K562 (cell line): ENCODE results near the gene SCFD2. TPM values are rescaled to one million over a fixed set of nuclear protein-coding genes. Genes with fewer than 3 reads are reported as not detected.

ENCODE experiments used
- ATAC-seq: fragments of 200-7000 bp; cut with Tn5 transposase; 3 replicates; pipeline ENCODE4 v1.9.1; 2020; ENCODE audit warnings: moderate library complexity
- BruUV-seq: library from RNA; stranded (reverse); fragments of 400-500 nt; replicated peaks from 2 replicates; lab custom pipeline; 2021; lab: Mats Ljungman, UMichigan
- CTCF ChIA-PET: fragments of 300-600 bp; formaldehyde crosslinking; extraction: SDS; loops from one replicate; lab custom pipeline; 2021; ENCODE audit warnings: low intra/inter-chr PET ratio; lab: Yijun Ruan, JAX
- POLR2A ChIA-PET: fragments of 300-600, 350-650 bp; sonication (Branson Sonifier 250); formaldehyde crosslinking; extraction: SDS; loops from one replicate; lab custom pipeline; 2021; ENCODE audit warnings: antibody characterized with exemption, inconsistent platforms; lab: Yijun Ruan, JAX
- DNase-seq, 4 experiments: peaks; one replicate each; pipeline versions ENCODE4 v3.0.0 to v3.0.0-alpha.2; 2011 to 2018; ENCODE audit warnings: low spot score in 3 of 4, mixed read lengths in 3 of 4; ENCODE audit errors: extremely low read depth in 1 of 4
- FAIRE-seq: peaks from 2 replicates; lab custom pipeline; 2011; peaks lifted over from hg19 to GRCh38; lab: Jason Lieb, UNC
- H2AFZ ChIP-seq: 2 replicates; pipeline ENCODE4 v1.6.0; 2011; ENCODE audit warnings: low read depth, low read length, control low read depth, inconsistent platforms
- H3K27ac ChIP-seq: fragments of 200-600 bp; 3 replicates; pipeline ENCODE4 v1.8.0; 2011; ENCODE audit warnings: low read depth, mild to moderate bottlenecking, control low read depth, inconsistent platforms, low read length, moderate library complexity, mixed read lengths; ENCODE audit errors: extremely low read depth
- H3K27me3 ChIP-seq, 2 experiments: fragments of 300-600 bp in 1 of 2; 2 replicates in 1 of 2; 3 replicates in 1 of 2; pipeline versions ENCODE4 v1.6.0 to v1.8.0; 2011; ENCODE audit warnings: inconsistent platforms in 2 of 2, low read length in 2 of 2, mild to moderate bottlenecking in 1 of 2, mixed read lengths in 1 of 2, moderate library complexity in 1 of 2; ENCODE audit not compliant: control insufficient read depth in 2 of 2, insufficient read depth in 2 of 2
- H3K36me3 ChIP-seq: fragments of 300-600 bp; 3 replicates; pipeline ENCODE4 v1.8.0; 2011; ENCODE audit warnings: mild to moderate bottlenecking, low read length, inconsistent platforms; ENCODE audit not compliant: control insufficient read depth, insufficient read depth
- H3K4me1 ChIP-seq, 2 experiments: fragments of 200-600 bp in 1 of 2; replicated peaks in 1 of 2; 2 replicates in 1 of 2; 3 replicates in 1 of 2; pipeline versions ENCODE4 v1.5.1 to v1.8.0; 2011; ENCODE audit warnings: inconsistent platforms in 2 of 2, low read length in 2 of 2, mild to moderate bottlenecking in 1 of 2, mixed read lengths in 1 of 2, moderate library complexity in 1 of 2; ENCODE audit not compliant: control insufficient read depth in 2 of 2, insufficient read depth in 2 of 2
- H3K4me2 ChIP-seq: 2 replicates; pipeline ENCODE4 v1.6.1; 2011; ENCODE audit warnings: low read length, control low read depth, inconsistent platforms, mixed read lengths; ENCODE audit not compliant: insufficient read depth
- H3K4me3 ChIP-seq: fragments of 200-600 bp; sonication (generic), shearing (Covaris generic); 2 replicates; pipeline ENCODE4 v1.5.1; 2016; ENCODE audit warnings: control low read depth, inconsistent platforms
- H3K79me2 ChIP-seq: fragments of 200-600 bp; 3 replicates; pipeline ENCODE4 v1.8.0; 2011; ENCODE audit warnings: low read length, inconsistent platforms; ENCODE audit not compliant: control insufficient read depth, insufficient read depth
- H3K9ac ChIP-seq, 2 experiments: 2 replicates each; pipeline versions ENCODE4 v1.6.0 to v1.6.1; 2011; ENCODE audit warnings: low read depth in 2 of 2, low read length in 2 of 2, control low read depth in 1 of 2, inconsistent platforms in 1 of 2, mild to moderate bottlenecking in 1 of 2, mixed read lengths in 1 of 2; ENCODE audit not compliant: insufficient read depth in 1 of 2
- H3K9me1 ChIP-seq: one replicate; pipeline ENCODE4 v1.6.0; 2011; ENCODE audit warnings: inconsistent platforms, mild to moderate bottlenecking, low read length, moderate library complexity; ENCODE audit not compliant: control insufficient read depth, insufficient read depth
- H3K9me3 ChIP-seq: replicated peaks from 2 replicates; pipeline ENCODE4 v1.5.1; 2011; ENCODE audit warnings: low read depth, low read length, inconsistent platforms; ENCODE audit not compliant: control insufficient read depth, insufficient read depth
- H4K20me1 ChIP-seq: replicated peaks from 2 replicates; pipeline ENCODE4 v1.6.1; 2011; ENCODE audit warnings: low read length, inconsistent platforms, mixed read lengths; ENCODE audit not compliant: control insufficient read depth, insufficient read depth
- CCNT2 ChIP-seq: IDR thresholded peaks from 2 replicates; pipeline ENCODE4 v1.6.1; 2011; ENCODE audit warnings: borderline replicate concordance, low read depth, mild to moderate bottlenecking, moderate library complexity, mixed read lengths, low read length; ENCODE audit not compliant: insufficient read length; ENCODE audit errors: extremely low read depth
- whole genome bisulfite sequencing: fragments of 100-300 bp; shearing (Covaris generic); methylation state at CpG from one replicate; pipeline ENCODE4 v1.1.6; 2016; ENCODE audit warnings: low coverage, mixed read lengths; ENCODE audit not compliant: insufficient coverage; ENCODE audit errors: missing lambda C conversion rate; 5-methylcytosine and 5-hydroxymethylcytosine counted together
- in situ Hi-C: fragments of 300-500 bp; cut with MboI; formaldehyde crosslinking; loops from 4 replicates; pipeline ENCODE4 v1.15.0; 2018; ENCODE audit warnings: inconsistent platforms, mixed read lengths
- intact Hi-C: fragments of 100-400 bp; cut with micrococcal nuclease; formaldehyde crosslinking; loops from 2 replicates; pipeline ENCODE4 v1.14.2; 2022
- polyA plus RNA-seq, 8 experiments: library from polyadenylated mRNA; depleted of rRNA in 4 of 8; stranded (reverse) in 5 of 8; unstranded in 3 of 8; fragments of >200 nt; fragmentation: Nextera tagmentation in 2 of 8; fragmentation: Illumina TruSeq in 1 of 8; extraction: Ambion mirVana in 2 of 8; extraction: Trizol in 1 of 8; gene quantifications; 2 replicates each; pipeline versions ENCODE4 v1.2.1 to v1.2.3, GENCODE V29; 2011 to 2014; ENCODE audit warnings: inconsistent platforms in 1 of 8, missing spikeins in 1 of 8
- total RNA-seq, 7 experiments: library from RNA; depleted of rRNA in 6 of 7; stranded (reverse); fragments of >200 nt in 6 of 7; fragmentation: Illumina TruSeq in 2 of 7; extraction: Trizol in 2 of 7; gene quantifications; 2 replicates each; pipeline versions ENCODE4 v1.2.1 to v1.2.3, GENCODE V29; 2011 to 2021; ENCODE audit warnings: low replicate concordance in 1 of 7
- TF ChIP-seq, protein P1 (sequence below): fragments of 250-450 bp; sonication (Bioruptor Pico); IDR thresholded peaks from 2 replicates; pipeline ENCODE4 v1.4.0; 2020; ENCODE audit warnings: mild to moderate bottlenecking, moderate library complexity

Gene SCFD2
- total and polyA plus RNA-seq, 9 of the 15 experiments (the other 6 are each of a cell fraction or from before 2014, with no cell fraction given): 5.7 to 30.3 (median 22.8) TPM

DNA sequence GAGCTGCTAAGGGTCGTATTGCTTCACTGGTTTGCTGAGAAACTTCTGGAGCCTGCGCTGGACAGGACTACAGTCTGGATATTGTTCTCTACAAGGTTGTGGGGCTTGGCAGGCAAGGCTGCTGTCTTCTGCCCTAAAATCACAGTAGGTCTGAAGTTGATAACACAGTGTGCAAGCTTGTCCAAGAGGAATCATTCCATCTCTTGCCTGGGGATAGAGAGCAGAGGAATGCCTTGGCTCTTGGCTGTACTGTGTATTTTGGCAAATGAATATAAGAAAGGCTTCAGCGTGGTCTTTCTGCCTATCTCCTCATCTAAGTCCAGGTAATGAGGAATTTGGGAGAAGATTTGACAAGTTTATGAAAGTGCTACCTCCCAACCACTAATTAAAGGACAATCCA lies 513.1 kb downstream of the SCFD2 start:
- Histone ChIP-seq H3K4me2 (no peak overlapping the region), H3K36me3 (no peaks in the 10 kb centered on the region), H3K4me1 (no peaks in the 10 kb centered on the region; a peak in 1 of 5 replicates), H3K9me3 (no peaks in the 10 kb centered on the region), H4K20me1 (no peaks in the 10 kb centered on the region), H3K9ac (no peak overlapping the region), H3K9me1 (no peaks in the 10 kb centered on the region), H3K79me2 (no peaks in the 10 kb centered on the region), H3K4me3 (no peak overlapping the region), H3K27me3 (peaks cover 4 to 14% of the 10 kb centered on the region in 2 experiments; a peak in 3 of 5 replicates), H3K27ac (no peak overlapping the region), H2AFZ (no peak overlapping the region)
- TF ChIP-seq, protein P1, sequence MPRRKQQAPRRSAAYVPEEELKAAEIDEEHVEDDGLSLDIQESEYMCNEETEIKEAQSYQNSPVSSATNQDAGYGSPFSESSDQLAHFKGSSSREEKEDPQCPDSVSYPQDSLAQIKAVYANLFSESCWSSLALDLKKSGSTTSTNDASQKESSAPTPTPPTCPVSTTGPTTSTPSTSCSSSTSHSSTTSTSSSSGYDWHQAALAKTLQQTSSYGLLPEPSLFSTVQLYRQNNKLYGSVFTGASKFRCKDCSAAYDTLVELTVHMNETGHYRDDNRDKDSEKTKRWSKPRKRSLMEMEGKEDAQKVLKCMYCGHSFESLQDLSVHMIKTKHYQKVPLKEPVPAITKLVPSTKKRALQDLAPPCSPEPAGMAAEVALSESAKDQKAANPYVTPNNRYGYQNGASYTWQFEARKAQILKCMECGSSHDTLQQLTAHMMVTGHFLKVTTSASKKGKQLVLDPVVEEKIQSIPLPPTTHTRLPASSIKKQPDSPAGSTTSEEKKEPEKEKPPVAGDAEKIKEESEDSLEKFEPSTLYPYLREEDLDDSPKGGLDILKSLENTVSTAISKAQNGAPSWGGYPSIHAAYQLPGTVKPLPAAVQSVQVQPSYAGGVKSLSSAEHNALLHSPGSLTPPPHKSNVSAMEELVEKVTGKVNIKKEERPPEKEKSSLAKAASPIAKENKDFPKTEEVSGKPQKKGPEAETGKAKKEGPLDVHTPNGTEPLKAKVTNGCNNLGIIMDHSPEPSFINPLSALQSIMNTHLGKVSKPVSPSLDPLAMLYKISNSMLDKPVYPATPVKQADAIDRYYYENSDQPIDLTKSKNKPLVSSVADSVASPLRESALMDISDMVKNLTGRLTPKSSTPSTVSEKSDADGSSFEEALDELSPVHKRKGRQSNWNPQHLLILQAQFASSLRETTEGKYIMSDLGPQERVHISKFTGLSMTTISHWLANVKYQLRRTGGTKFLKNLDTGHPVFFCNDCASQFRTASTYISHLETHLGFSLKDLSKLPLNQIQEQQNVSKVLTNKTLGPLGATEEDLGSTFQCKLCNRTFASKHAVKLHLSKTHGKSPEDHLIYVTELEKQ (CRISPR knock-in tag): no peak
- no peak for TF ChIP-seq CCNT2
- in situ Hi-C loops: no loop called here
- CTCF ChIA-PET: no interaction called here
- DNase-seq (no peak), ATAC-seq (no peak), FAIRE-seq (no peak)
- WGBS: 0% methylated on average over 3 of the region's 3 CpGs
- POLR2A ChIA-PET: interaction anchor here (0.6 kb wide), 1 partner anchor 16 kb away, joined by 3 read pairs; no protein-coding TSS in a partner anchor
- no TSS peak for BruUV-seq
- intact Hi-C loops: no loop called here
